CD4-positive, alpha-beta T cell treated with Interferon alpha-2 for 1 hour (primary cell): ENCODE measurements around the gene NSMCE1.
"Not testable (repeated sequence)": the region's sequence is repeated elsewhere in the genome, so short reads cannot be mapped to it uniquely, and the experiment has no call there.

Experiments used
- DNase-seq, 2 donors: peaks; one replicate each; pipeline ENCODE4 v3.0.0-alpha.2; 2020 to 2022

Gene NSMCE1

DNA sequence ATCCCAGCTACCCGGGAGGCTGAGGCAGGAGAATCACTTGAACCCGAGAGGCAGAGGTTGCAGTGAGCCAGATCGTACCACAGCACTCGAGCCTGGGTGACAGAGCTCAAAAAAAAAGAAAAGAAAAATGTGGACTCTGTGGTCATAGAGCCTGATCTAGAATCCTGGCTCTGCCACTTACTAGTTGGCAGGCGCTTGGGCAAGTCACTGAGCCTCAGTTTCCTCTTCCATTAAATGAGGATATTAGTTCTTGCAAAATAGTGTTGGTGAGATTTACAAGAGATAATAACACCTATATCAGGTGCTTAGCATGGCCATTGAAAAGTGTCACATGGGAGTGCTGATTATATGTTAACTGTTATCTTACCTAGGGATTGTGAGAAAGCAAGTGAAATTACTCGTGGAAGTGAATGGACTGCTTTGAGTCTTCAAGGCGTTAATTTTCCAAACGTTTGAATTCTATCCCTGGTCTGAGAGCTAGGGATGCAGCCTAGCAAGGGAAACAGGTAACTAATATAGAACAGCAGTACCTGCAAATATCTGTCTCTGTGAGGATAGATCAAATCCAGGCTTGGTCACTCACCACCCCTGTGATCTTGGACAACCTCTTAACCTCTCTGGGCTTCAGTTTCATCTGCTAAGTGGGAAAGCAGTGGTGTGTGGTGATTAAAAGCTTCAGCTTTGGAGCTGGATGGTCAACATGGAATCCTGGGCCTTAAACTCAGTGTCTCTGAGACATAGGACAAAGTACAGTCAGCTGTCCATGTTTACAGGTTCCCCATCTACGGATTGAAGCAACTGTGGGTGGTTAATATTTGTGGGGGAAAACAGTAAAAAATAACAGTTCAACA is 953 bp upstream of the NSMCE1 start:
- no peak for DNase-seq

- DNase-seq: no peak
Measured at GRCh38 chr16:27267037-27267677, 1.4 kb downstream of the NSMCE1 start.

DNA sequence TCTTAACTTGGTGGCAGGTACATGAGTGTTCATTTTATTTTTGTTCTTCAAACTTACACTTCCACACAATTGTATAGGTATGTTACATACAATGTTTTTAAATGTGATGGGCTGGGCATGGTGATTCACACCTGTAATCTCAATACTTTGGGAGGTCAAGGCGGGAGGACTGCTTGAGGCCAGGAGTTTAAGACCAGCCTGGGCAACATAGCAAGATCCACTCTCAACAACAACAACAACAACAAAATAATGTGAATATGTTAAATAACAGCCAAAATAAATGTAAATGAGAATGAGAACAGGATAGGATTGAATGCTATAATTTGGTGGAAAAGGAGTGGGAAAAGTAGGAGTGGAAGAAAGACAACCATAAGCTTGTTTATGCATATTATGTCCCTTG is 2.6 kb downstream of the NSMCE1 start:
- no peak for DNase-seq

- no peak for DNase-seq
Measured at GRCh38 chr16:27264151-27264550, 4.4 kb downstream of the NSMCE1 start.

DNA sequence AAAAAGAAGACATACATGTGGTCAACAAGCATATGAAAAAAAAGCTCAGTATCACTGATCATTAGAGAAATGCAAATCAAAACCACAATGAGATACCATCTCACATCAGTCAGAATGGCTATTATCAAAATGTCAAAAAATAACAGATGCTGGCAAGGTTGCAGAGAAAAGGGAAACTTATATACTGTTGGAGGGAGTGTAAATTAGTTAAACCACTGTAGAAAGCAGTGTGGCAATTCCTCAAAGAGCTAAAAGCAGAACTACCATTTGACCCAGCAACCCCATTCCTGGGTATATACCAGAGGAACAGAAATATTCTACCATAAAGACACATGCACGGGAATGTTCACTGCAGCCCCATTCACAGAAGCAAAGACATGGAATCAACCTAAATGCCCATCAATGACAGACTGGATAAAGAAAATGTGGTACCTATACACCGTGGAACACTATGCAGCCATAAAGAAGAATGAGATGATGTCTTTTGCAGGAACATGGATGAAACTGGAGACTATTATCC is 5.6 kb downstream of the NSMCE1 start:
- DNase-seq: not testable (repeated sequence)

GRCh38 chr16:27259710-27260109 is 8.9 kb downstream of the NSMCE1 start:
- no peak for DNase-seq

DNA sequence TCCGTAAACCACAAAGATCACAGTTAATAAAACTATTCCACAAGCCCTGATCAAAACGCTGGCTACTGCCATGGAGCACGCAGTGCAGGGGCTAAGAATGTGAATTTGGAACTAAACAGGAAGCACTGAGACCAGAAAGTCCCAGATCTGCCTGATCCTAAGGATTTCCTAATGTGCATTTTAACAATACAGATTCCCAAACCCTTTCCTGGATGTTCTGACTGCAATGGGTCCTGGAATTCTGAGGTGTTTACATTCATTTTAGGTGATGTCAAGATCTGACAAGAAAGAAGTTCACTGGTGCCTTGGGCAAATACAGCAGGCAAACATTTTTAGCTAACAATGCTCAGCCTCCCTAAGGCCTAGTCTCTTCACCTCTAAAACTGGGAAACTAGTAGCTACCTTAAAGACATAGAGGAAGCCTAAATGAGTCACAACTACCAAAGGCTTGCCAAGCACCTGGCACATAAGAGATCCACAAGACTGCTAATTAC is 10.3 kb downstream of the NSMCE1 start:
- DNase-seq: no peak

GRCh38 chr16:27257271-27257670 is 11.3 kb downstream of the NSMCE1 start:
- no peak for DNase-seq

GRCh38 chr16:27256861-27257260 is 11.7 kb downstream of the NSMCE1 start:
- DNase-seq: no peak

GRCh38 chr16:27254262-27254811 is 14.2 kb downstream of the NSMCE1 start:
- no peak for DNase-seq

DNA sequence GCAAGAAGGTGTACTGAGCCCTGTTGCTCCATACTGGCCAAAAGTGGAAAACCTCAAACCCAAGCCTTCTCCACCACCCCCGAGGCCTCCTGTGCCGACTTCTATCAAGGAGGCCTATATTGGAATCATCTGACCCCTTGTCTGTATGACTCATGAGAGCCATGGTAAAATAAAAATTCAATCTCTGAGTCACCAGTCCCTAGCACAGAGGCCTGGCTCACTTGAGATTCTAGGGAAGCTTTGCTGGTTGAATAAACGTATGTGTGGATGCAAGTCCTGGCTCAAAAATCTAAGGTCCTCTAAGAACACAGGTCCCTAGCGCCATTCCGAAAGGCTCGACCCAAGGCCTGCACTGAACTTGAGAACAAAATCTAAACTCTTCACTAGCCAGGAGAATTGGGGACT is 15.0 kb downstream of the NSMCE1 start:
- no peak for DNase-seq

DNA sequence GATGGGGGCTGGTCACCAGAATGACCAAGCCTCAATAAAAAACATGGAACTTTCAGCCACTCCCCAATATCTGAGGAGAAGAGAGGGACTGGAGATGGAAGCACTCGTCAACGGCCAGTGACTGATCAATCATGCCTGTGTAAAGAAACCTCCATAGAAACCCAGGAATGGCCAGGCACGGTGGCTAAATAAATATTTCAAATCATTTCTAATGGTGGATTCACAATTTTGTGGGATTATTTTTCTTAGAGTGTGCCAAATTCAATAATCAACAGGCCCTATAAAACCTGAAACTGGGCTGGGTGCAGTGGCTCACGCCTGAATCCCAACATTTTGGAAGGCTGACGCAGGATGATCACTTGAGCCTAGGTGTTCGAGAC is 16.4 kb downstream of the NSMCE1 start:
- no peak for DNase-seq

DNA sequence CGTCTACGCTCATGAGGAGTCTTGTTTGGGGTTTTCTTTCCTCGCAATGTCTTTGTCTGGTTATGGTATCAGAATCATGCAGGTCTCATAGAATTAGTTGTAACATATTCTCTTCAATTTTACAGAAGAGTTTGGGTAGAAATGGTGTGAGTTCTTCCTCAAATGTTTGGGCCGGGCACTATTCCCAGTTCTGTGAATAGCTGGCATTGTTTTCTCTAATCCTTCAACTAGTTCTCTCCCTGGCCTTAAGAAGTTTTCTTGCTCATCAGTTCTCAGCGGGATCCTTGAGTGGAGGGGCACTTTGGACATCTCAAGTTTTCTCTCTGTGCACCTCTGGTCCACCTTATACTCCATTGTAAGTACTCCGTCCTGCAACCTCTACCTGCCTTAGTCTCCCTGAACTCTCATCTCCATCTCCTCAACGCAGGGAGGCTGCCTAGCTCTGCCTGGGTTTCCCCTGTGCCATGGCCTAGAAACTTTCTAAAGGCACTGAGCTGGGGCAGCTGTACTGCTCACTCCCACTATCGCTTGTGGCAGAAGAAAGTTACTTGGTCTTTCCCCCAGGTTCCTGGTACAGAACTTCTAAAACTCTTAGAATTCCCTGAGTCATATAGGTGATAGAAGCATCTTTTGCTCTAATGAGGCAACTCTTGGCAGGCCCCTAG is 16.9 kb downstream of the NSMCE1 start:
- DNase-seq: no peak

- not testable (repeated sequence) for DNase-seq
Measured at GRCh38 chr16:27248886-27249285, 19.7 kb downstream of the NSMCE1 start.

DNA sequence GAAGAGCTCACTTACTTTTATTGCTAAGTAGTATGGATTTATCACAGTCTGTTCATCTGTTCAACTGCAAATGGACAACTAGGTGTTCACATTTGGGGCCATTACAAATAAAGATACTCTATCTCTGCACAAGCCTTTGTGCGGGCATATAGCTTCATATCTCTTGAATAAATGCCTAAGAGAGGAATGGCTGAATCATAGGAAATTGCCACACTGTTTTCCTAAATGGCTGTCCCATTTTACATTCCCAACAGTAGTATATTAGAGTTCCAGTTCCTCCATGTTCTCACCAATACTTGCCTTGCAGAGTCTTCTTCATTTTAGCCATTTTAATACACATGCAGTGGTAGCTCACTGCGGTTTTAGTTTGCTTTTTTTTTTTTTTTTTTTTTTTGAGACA is 20.5 kb downstream of the NSMCE1 start:
- no peak for DNase-seq

- not testable (repeated sequence) for DNase-seq
Measured at GRCh38 chr16:27247076-27247475, 21.5 kb downstream of the NSMCE1 start.

- DNase-seq: no peak
Measured at GRCh38 chr16:27246439-27246838, 22.1 kb downstream of the NSMCE1 start.

GRCh38 chr16:27245276-27246172 is 23.0 kb downstream of the NSMCE1 start:
- DNase-seq: no peak

DNA sequence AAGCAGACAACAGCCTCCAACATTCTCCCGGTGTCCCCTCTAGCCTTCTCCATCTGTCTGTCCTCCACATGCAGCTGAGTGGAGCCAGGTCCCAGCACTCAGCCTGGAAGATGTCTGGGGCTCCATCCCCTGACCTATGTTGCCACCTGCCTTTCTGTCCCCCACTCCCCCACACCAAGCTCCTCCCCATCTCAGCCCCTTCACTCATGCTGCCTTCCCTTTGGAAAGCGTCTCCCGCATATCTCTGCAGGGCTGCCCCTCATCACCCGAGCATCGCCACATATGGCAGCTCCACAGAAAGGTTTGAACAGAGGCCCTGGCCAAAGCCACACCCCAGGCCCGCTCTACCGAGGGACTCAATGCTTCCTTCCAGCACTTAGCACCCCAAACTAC is 24.2 kb downstream of the NSMCE1 start:
- DNase-seq: no peak

DNA sequence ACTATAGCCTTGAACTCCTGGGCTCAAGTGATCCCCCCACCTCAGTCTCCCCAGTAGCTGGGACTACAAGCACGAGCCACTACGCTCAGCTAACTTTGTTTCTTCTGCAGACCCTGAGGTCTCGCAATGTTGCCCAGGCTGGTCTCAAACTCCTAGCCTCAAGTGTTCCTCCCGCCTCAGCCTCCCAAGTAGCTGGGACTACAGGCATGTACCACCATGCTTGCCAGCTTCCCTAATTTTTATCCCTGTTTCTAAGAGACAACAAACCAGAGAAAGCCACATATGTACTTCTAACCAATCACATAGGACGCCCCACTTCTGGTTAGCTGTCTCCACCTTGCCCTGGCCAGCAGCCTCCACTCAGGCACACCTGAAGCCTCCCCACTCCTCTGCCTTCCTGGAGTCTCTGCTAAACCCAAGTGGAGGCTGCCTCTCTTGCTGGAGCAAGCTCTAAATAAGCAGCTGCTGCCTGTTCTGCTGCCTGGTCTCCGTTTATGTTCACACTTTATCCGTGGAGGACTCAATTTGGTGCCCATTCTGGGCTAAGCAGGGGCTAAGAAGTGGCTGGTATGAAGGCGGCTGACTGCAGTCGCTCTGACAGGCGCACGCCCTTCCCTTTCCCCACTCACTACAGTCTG is 24.7 kb downstream of the NSMCE1 start:
- DNase-seq: no peak

DNA sequence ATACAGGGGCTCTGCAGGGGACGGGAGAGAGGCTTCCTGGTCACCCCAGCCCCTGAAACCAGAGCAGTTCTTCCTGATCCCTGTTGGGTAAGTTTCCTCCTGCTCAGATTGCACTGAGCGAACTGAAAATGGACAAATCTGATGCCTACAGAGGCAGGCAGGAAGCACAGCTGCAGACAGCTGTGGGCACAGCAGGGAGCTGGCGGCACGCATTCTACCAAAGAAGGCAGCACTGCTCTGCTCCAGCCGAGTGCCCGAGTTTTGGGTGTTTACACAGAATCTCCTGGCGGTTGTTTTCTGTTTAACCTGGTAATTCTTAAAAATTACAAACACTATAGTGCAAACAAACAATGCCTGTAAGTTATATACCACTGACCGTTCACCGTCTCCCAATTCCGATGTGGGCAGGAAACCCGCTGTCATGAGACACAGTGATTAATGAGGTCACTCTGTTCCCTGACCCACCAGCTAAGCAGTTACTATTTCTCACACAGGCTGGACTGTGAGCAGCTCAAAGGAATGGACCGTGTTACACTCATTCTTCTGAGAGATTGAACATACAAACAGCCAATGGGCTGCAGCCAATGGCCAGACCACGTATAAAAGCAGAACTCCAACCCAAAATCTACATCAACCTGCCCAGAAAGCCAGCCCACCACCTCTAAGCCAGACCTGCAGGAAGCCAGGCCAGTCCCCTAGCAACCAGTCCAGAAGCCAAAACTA is 25.5 kb downstream of the NSMCE1 start:
- peak in 1 of 2 donors; percentile 15 for DNase-seq
